KG1 (cell line): ENCODE data around the gene ECM2.

ENCODE experiments used
- DNase-seq: peaks from one replicate; lab custom pipeline; 2025; lab: John Stamatoyannopoulos, UW

ECM2 gene

DNA sequence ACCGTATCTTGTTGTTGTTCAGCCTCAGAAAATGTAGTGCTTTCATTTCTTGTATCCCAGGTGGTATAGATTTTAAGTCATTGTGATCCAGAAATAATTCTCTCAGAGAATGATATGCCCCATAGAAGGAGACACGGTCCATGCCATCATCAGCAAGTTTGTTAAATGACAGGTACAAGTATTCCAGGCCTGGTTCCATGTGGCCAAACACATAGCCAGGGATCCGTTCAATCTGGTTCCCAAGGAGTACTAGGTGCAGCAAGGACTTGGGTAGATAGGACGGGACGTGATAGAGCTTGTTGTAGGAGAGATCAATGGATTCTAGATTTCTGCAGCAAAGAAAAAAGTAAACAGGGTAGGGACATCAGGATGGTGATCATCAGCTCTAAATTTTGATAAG, 35.1 kb downstream of the ECM2 start:
- DNase-seq = no peak

DNA sequence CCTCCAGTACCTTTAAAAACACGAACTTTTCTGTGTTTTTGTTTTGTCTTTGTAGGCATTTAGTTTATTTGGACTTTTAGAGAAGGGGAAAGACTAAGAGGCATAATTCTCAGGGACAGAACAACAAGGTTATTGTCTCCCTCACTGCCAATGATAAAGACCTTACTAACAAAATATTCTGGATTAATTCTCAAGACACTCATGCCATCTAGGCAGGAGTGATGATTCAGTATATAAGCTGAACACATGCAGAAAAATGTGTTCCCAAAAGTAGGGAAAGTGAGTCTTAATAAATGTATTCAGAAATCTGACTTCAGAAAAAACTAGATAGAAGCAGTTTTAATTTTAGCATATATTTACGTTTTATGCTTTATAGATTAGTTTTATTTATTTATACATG, 36.1 kb downstream of the ECM2 start:
- DNase-seq = no peak

DNA sequence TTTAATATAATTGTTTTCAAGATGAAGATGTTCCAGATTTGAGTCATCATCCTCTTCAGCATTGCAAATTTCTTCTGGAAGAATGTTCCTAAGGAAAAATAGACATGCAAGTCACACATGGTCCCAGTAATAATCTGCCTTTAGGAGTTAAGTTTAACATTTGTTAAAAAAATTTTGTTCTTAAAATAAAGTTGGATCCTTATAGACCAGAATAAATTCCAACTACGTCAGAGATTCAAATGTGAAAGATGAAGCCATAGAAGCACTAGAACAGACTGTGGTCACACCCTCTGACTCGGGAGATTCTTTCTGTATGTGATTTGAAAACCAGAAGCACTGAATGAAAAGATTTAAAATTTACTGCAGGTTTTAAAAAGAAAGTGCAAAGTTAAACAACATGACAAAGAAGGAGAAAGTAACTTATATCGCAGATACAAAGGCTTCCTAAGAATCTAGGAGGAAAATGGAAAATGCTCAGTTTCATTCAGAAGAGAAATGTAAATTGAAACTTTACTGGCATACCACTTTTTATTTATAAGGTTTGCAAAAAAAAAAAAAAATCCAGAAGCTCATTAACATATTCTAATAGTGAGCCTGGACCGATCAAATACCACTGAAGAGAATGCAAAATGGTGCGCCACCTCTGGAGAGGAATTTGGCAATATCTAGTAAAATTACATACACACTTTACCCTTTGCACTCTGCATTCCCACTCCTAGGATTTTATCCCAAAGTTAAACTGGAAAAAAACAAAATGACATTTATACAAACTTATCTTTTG, 39.2 kb downstream of the ECM2 start:
- DNase-seq = no peak

DNA sequence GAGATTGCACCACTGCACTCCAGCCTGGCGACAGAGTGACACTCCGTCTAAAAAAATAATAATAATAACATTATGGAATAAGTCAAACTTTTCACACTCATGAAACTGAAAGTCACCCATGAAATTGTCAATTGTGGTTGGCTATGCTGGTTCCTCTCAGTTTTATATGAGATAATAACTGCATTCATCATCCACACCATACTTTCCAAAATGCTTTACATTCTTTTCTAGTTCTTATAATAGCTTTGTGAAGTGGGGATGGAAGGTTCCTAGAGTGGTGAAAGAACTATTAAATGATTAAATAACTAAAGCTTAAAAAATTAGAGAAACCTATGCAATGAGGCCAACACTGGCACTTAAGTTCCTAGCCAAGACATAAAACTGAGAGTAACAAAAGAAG, 40.9 kb downstream of the ECM2 start:
- no peak for DNase-seq

GRCh38 chr9:92493749-92494387, 41.9 kb downstream of the ECM2 start:
- DNase-seq = no peak

GRCh38 chr9:92492781-92493401, 42.9 kb downstream of the ECM2 start:
- no peak for DNase-seq

GRCh38 chr9:92488681-92489550, 46.9 kb downstream of the ECM2 start:
- DNase-seq = no peak

GRCh38 chr9:92486371-92486770, 49.4 kb downstream of the ECM2 start:
- no peak for DNase-seq

GRCh38 chr9:92484563-92484962, 51.2 kb downstream of the ECM2 start:
- DNase-seq = no peak

DNA sequence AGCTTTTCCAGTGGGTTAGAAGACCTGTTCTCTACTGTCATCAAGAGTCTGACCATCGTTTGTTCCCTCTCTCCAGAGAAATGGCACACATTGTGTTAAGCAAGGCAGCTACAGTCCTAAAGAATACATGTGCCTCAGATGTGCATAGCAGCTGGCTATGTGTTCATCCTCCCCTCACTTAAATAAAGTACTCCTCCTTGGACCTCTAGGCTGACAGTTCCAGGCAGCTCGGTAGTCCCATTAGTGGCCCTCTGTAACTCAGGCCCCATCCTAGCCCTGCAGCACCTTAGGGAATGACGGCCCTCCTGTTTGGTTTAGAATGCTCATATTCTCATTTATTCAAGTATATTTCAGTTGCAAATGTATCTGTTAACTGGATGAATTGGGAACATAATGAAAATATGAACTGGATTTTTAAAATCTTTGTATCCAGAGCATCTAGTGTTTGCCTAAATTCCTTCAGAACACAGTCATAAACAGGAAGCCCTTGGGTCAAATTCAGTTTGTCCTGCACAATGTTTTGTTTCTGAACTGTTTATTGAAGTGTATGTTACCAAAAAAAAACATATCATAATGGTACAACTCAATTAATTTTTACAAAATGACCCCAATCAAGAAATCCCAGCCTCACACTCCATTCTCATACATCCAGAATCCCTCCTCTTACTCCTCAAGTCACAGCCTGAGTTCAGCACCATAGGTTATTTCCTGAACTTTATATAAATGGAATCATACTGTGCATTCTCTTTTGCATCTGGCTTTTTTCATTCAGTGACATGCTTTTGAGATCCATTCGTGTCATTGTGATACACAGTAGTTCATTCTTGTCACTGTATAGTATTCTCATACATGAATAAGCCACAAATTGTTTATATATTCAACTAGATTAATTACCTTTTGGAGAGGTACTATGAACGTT, 51.9 kb downstream of the ECM2 start:
- DNase-seq = no peak

- DNase-seq = no peak
These were observed 53.0 kb downstream of the ECM2 start for GRCh38 chr9:92482805-92483204.

- no peak for DNase-seq
These were observed 53.5 kb downstream of the ECM2 start, which contains the start of gene ASPN for GRCh38 chr9:92482329-92482728. ASPN (minus strand) TSS chr9:92482506.

GRCh38 chr9:92480986-92481633, 54.7 kb downstream of the ECM2 start:
- DNase-seq = no peak

GRCh38 chr9:92480291-92480771, 55.5 kb downstream of the ECM2 start:
- DNase-seq = no peak

DNA sequence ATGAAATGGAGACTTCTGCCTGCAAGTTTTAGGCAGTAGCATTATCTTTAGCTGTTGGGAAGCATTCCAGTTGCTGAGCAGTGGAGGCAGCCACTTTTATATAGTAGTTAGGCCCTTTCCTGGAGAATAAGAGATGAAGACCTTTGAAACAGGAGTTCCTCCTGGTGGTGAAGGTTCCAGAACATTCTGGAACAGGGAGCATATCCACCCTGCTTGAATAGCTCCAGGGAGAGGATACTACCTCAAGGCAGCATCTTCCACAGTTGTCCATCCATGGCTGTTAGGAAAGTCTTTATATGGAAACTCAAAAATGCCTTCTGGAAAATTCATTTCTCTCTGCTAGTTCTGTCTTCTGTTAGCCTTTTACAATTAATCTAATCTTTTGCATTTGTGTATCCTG, 56.4 kb downstream of the ECM2 start:
- DNase-seq = no peak

DNA sequence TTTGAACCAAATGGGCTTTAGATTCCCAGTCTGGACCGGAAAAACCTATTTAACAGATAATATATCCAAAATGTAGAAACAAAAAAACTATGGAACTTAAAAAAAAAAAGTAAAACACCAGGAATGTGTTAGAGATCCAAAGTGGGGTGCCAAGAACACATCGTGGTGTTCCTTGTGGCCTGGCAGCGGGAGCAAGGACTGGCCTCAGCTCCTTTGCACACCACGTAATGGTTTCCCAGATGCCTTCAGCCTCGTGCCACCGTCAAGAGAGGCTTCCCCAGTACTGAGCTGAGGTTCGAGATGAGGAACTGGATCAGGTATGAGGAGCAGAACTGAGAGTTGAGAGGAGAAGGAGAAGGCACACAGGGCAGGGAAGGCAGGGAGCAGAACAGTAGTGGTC, 57.0 kb downstream of the ECM2 start:
- DNase-seq = no peak

GRCh38 chr9:92476962-92477361, 58.8 kb downstream of the ECM2 start:
- no peak for DNase-seq

- no peak for DNase-seq
These were observed 61.2 kb downstream of the ECM2 start for GRCh38 chr9:92474587-92474986.

DNA sequence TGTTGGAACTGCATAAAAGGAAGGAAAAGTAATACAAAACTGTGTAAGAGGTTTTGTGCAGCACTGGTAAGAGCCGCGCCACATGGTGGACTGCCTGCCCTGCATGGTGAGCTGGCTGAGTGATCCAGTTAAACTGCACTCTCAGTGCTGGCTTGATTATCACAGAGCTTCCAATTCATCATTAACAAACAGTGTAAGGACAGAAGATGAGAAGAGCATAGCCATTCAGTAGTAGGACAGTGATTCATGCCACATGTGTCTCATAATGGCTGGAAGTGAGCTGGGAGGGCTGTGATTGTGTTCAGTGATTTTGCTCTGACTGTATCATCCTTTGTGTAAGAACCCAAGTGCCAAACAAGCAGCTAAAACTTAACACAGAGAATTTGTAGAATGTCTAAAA, 67.6 kb downstream of the ECM2 start:
- no peak for DNase-seq

DNA sequence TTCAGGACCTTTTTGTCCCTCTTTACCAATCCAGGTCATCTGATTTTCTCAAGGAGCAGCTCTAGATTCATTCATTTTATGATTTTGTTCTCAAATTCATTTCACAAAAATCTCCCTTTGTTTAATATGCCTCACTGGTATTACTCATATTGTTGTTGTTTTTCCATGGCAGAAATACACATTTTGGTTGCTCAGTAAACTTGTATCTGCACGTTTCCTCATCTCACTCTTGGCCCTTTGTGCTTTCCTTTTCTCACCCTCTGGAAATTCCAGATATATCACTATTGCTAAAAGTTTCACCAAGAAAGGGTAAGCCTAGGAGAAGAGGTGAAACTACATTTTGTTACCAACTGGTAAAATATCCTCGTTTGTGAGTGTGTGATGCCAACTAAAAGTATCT, 68.3 kb downstream of the ECM2 start:
- DNase-seq = no peak

- no peak for DNase-seq
These were observed 68.7 kb downstream of the ECM2 start for GRCh38 chr9:92467041-92467440.
